Measurements from ENCODE around the gene PANK2.
"Not testable (repeated sequence)": the region's sequence is repeated elsewhere in the genome, so short reads cannot be mapped to it uniquely, and the experiment has no call there.

Gene PANK2

DNA sequence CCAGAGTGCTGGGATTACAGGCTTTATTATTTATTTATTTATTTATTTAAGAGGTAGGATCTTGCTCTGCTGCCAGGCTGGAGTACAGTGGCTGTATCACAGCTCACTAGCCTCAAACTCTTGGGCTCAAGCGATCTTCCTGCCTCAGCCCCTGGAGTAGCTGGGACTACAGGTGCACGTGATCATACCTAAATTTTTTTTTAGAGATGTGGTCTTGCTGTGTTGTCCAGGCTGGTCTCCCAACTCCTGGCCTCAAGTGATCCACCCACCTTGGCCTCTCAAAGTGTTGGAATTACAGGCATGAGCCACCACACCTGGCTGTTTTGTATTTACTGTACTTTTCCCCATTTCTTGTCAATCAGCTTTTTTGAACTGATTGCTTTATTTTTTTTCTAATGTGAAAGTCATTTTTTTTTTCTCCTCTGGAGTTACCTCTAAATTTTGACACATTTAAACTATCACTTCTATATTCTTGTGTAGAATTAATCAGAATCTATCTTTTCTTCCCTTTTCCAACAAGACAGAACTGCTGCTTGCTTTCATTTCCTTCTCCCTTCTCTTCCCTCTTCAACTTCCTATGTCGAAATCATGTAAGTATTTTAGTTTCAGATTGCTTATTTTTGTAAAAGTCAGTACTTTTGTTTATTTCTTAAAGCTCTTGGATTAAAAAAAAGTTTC lies 12.0 kb downstream of the PANK2 start:
- DNase-seq (ENCODE audit: low read depth) = no peak
- no peak overlapping the region for H3K4me3 ChIP-seq (ENCODE audit: low read length)
- TF ChIP-seq, protein P1, sequence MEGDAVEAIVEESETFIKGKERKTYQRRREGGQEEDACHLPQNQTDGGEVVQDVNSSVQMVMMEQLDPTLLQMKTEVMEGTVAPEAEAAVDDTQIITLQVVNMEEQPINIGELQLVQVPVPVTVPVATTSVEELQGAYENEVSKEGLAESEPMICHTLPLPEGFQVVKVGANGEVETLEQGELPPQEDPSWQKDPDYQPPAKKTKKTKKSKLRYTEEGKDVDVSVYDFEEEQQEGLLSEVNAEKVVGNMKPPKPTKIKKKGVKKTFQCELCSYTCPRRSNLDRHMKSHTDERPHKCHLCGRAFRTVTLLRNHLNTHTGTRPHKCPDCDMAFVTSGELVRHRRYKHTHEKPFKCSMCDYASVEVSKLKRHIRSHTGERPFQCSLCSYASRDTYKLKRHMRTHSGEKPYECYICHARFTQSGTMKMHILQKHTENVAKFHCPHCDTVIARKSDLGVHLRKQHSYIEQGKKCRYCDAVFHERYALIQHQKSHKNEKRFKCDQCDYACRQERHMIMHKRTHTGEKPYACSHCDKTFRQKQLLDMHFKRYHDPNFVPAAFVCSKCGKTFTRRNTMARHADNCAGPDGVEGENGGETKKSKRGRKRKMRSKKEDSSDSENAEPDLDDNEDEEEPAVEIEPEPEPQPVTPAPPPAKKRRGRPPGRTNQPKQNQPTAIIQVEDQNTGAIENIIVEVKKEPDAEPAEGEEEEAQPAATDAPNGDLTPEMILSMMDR (IDR thresholded peaks at IDR 0.05; ENCODE audit: insufficient read depth, low read depth, low read length, missing control alignments) = no peak

DNA sequence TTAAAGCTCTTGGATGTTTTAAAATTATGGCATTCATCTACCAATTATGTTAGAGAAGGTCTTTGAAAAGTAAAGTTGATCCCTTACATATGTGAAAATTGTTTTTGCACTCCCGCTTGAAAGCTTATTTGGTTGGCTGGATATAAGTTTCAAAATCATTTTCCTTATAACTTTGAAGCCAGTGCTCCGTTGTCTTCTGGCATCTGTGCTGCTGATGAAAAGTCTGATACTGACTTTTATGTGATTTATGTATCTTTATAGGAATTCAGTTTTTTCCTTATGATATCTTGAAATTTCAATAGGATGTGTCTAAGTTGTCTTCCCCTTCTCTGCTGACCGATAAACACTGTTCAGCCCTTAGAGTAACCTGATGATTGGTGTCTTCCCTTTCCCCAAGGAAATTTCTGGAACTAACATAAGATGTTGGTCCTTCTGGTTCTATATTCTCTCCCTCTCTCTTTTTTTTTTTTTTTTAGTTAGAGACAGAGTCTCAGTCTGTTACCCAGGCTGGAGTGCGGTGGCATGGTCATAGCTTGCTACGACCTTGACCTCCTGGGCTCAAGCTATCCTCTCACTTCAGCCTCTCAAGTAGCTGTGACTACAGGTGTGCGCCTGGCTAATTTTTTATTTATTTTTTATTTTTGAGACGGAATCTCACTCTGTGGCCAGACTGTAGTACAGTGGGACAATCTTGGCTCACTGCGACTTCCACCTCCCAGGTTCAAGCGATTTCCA lies 12.7 kb downstream of the PANK2 start:
- no peak for DNase-seq (ENCODE audit: low read depth)
- TF ChIP-seq, protein P1 (IDR thresholded peaks at IDR 0.05; ENCODE audit: insufficient read depth, low read depth, low read length, missing control alignments) = no peak
- H3K4me3 ChIP-seq (ENCODE audit: low read length) = no peak overlapping the region

DNA sequence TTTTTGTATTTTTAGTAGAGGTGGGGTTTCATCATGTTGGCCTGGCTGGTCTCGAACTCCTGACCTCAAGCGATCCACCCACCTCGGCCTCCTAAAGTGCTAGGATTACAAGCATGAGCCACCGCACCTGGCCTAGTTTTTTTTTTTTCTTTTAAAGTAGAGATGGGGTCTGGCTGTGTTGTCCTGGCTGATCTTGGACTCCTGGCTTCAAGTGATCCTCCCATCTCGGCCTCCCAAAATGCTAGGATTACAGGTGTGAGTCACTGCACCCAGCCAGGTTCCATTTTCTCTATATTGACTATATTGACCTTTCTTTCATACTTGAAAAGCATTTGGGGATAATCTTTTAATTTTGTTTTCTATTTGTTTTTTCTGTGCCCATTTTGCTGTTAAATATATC lies 13.3 kb downstream of the PANK2 start:
- no peak for DNase-seq (ENCODE audit: low read depth)
- no peak overlapping the region for H3K4me3 ChIP-seq (ENCODE audit: low read length)
- TF ChIP-seq, protein P1 (IDR thresholded peaks at IDR 0.05; ENCODE audit: insufficient read depth, low read depth, low read length, missing control alignments) = no peak

DNA sequence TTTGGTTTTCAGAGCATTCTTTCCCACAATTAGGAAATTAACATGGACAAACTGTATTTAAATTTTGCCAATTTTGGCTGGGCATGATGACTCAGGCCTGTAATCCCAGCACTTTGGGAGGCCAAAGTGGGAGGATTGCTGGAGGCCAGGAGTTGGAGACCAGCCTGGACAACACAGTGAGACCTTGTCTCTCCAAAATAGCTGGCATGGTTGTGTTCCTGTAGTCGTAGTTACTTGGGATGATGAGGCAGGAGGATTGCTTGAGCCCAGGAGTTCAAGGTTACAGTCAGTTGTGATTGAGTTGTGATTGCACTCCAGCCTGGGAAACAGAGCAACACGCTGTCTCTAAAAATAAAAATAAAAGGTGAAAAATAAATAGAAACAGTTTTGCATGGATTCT lies 15.0 kb downstream of the PANK2 start:
- TF ChIP-seq, protein P1 (IDR thresholded peaks at IDR 0.05; ENCODE audit: insufficient read depth, low read depth, low read length, missing control alignments) = no peak
- H3K4me3 ChIP-seq (ENCODE audit: low read length) = no peak overlapping the region
- DNase-seq (ENCODE audit: low read depth) = no peak

DNA sequence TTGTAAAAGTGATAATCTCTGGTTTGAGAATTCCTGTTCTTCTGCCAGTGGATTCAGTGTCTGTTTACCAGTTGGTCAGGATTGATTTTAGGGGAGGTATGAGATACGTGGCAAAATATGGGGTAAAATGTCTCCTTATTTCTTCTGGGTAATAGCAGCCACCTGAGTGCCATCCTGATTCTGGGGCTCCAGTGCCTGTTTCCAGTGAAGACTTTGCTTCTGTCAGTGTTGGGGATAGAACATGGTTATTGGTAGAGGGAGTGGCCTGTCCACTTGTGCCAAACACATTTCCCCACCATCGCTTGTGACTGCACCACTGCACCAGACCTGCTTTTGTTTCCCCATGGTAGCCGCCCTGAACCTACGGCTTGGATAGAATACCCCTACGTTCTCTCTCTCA lies 15.7 kb downstream of the PANK2 start:
- TF ChIP-seq, protein P1 (IDR thresholded peaks at IDR 0.05; ENCODE audit: insufficient read depth, low read depth, low read length, missing control alignments) = no peak
- no peak overlapping the region for H3K4me3 ChIP-seq (ENCODE audit: low read length)
- no peak for DNase-seq (ENCODE audit: low read depth)

DNA sequence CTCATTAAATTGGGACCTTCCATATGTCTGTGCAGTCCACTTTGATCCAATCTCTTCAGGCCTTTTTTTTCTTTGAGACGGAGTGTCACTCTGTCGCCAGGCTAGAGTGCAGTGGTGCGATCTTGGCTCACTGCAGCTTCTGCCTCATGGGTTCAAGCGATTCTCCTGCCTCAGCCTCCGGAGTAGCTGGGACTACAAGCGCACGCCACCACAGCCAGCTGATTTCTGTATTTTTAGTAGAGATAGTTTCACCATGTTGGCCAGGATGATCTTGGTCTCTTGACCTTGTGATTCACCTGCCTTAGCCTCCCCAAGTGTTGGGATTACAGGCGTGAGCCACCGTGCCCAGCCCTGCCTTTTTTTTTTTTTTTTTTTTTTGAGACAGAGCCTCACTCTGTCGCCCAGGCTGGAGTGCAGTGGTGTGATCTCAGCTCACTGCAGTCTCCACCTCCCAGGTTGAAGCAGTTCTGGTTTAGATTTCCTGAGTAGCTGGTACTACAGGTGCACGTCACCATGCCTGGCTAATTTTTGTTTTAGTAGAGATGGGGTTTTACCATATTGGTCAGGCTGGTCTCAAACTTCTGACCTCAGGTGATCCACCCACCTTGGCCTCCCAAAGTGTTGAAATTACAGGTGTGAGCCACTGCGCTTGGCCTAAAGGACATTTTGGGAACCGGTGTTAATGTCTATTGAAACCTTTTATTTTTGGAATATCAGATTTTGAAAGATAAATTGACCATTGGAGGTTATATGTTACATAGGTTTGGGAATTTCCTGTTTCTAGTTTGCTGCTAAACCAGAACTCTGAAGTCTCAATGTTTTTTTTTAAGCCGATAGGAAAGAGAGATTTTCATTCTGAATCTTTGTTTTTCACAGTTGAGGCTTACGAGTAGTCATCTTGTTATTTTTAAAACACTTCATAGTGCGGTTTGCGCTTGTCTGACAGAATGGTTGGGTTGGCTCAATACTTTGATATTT lies 17.8 kb downstream of the PANK2 start:
- H3K4me3 ChIP-seq (ENCODE audit: low read length); DNase-seq (ENCODE audit: low read depth): not testable (repeated sequence)

DNA sequence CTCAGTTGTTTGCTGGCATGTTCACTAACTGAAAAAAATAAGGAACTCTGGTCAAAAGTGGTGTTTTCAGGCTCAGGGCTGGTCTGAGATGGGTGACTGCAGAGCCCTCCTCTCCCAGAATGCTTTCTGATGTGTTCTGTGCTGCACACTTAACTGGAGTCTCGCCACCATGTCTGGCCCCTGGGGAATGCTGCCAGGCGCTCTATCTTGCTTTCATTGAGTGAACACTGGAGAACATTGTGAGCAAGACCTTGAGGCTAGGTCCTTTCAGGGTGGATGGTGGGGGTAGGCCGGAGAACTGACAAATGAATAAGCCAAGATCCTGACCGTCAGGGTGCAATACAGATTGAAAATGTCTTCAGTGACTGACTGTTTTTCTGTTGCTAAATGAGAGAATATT lies 19.5 kb downstream of the PANK2 start:
- TF ChIP-seq, protein P1 (IDR thresholded peaks at IDR 0.05; ENCODE audit: insufficient read depth, low read depth, low read length, missing control alignments) = no peak
- no peak overlapping the region for H3K4me3 ChIP-seq (ENCODE audit: low read length)
- DNase-seq (ENCODE audit: low read depth) = no peak

All from epithelial cell of esophagus (primary cell).